NCI-H146 (cell line): ENCODE results near the gene USP50.
"Not testable (repeated sequence)": the region's sequence is repeated elsewhere in the genome, so short reads cannot be mapped to it uniquely, and the experiment has no call there.

ENCODE experiments used
- DNase-seq: peaks from one replicate; lab custom pipeline; 2025; lab: John Stamatoyannopoulos, UW

Gene USP50

DNA sequence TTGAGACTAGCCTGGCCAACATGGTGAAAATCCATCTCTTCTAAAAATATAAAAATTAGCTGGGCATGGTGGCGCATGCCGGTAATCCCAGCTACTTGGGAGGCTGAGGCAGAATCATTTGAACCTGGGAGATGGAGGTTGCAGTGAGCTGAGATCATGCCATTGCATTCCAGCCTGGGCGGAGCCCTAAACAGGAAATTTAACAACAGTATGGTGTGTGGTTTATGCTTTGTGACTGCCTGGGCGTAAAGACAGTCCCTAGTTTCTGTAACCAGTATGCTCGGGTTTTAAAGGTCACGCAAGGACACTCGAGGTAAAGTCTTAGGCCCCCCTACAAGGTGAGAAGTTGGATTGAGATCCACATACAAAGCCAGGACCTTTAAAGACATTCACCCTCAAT, 43.3 kb downstream of the USP50 start:
- DNase-seq, result no peak

DNA sequence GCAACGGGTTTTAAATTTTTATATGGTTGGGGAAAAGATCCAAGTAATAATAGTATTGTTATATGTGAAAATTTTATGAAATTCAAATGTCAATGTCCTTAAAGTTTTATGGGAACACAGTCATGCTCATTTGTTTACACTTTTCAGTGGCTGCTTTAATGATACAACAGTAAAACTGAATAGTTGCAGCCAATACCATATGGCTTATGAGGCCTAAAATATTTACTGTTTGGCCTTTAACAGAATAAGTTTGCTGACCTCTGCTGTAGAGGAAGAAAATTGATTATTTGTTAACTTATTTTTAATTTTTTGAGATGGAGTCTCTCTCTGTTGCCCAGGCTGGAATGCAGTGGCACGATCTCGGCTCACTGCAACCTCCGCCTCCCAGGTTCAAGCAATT, 44.7 kb downstream of the USP50 start:
- no peak for DNase-seq

DNA sequence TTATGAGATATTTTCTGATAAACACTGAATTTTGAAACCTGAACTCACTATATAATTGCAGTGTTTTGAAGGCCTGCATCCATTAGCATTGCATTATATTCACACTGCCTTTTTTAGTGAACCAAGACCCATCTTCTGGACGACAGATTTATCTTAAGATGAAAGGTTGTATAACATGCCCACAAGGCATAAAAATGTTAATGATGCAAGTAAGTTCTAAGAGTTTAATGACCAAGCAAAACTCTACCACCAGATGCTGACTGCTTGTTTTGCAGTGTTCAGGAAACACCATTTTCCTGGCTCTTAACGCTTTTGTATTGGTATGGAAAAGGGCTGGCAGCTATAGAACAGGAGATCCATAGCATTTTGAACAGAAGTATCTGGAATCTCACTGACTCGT, 46.1 kb downstream of the USP50 start:
- no peak for DNase-seq

DNA sequence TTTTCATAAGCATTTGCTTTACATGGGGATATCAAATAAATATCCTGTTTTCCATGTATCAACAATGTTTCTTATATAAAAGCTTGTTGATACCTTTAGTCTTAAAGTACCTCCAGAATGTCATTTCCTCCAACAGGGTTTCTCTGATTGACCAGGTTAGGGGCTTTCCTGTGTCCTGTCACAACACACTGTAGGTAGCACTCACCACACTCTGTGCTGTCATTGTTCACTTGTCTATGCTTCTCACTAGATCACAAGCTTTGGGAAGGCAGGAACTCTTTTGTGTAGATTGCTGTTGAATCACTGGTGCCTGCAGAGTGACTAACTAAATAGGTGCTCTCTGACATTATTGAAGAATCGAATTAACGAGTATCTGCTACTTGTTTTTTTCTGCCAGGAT, 49.8 kb downstream of the USP50 start:
- DNase-seq, result no peak

DNA sequence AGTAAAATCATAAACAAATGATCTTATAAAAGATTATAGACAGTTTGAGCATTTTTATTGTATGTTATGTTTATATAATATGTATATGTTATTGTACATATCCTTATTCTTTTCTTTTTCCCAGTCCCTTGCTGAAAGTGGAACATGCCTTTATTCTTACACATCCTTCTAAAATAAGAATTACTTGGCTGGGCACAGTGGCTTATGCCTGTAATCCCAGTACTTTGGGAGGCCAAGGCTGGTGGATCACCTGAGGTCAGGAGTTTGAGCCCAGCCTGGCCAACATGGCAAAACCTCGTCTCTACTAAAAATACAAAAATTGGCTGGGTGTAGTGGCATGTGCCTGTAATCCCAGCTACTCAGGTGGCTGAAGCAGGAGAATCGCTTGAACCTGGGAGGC, 51.9 kb downstream of the USP50 start:
- not testable (repeated sequence) for DNase-seq

DNA sequence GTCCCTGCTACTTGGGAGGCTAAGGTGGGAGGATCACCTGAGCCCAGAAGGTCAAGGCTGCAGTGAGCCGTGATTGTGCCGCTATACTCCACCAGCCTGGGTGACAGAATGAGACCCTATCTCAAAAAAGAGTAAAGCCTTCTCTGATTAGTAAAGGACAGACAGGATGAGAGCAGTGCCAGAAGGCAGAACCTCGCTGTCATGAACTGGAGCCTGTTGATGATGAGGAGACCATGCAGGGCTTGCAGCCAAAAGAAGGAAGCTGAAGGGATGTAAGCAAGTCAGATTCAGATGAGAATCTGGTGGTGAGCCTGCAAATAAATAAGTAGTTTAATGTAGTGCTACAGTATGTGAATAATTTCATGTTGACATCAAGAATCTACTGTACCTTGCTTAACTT, 52.8 kb downstream of the USP50 start:
- DNase-seq, result no peak

DNA sequence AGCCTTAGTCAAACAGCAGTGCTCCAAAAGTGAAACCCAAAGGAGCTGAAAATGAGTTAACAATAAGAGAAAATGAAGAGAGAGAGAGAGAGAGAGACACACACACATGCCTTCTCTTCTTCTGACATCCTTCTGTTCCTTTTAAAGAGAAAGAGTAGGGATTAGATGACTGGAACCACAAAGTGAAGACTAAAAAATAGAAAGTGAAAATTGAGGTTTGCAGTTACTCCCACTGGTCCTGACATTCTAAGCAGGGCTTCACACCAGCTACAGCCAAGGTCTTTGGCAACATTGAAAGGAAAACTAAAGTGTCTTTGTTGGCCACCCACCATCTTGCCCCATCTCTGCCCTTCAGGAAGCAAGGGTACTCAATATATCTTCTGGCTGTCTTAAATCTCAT, 59.2 kb downstream of the USP50 start:
- no peak for DNase-seq

DNA sequence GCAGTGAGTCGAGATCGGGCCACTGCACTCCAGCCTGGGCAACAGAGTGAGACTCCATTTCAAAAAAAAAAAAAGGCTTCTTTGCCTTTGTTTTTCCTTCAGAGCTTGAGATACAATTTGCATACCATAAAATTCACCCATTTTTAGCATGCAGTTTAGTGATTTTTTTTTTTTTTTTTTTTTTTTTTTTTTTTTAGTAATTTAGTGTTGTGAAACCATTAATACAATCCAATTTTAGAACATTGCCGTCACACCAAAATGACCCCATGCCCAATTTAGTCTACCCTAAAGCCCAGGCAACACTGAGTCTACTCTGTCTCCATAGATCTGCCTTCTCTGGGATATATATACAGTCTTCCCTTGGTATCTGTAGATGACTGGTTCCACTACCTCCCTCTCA, 61.1 kb downstream of the USP50 start:
- DNase-seq, result no peak

DNA sequence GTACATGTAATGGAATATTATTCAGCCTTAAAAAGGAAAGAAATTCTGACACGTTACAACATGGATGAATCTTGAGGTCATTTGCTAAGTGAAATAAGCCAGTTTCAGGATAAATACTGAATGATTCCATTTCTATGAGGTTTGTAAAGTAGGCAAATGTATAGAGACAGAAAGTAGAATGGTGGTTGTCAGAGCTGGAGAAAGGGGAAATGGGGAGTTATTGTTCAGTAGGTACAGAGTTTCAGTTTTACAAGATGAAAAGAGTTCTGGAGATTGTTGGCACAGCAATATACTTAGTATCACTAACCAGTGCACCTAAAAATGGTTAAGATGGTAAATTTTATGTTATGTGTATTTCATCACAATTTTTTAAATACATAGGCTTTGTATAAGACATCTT, 61.7 kb downstream of the USP50 start:
- no peak for DNase-seq

DNA sequence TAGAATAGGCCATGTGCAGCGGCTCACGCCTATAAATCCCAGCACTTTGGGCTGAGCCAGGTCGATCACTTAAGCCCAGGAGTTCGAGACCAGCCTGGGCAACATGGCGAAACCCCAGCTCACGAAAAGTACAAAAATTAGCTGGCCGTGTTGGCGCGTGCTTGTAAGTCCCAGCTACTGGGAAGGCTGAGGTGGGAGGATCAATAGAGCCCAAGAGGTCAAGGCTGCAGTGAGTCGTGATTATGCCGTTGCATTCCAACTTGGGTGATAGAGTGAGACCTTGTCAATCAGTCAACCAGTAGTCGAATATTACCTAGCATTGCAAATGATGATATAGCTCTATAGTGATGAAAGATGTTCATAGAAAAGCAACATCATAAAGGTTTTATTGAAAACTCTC, 70.3 kb downstream of the USP50 start:
- no peak for DNase-seq

DNA sequence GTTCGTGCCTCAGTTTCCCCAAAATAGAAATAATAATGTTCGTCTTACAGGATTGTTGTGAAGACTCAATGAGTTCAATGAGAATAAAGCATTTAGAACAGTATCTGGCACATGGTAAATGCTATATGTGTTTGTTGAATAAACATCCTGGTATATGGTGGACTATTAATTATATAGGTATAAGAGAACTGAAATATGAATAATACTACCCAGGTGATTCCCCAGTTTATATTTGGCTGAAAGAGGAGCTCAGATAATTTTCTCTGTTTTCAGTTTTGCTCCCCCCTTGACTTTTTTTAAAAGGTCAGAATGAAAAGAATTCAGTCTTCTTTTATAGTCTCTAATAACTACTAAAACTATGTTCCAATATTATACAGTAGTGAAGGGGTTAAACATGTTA, 75.4 kb downstream of the USP50 start:
- no peak for DNase-seq

DNA sequence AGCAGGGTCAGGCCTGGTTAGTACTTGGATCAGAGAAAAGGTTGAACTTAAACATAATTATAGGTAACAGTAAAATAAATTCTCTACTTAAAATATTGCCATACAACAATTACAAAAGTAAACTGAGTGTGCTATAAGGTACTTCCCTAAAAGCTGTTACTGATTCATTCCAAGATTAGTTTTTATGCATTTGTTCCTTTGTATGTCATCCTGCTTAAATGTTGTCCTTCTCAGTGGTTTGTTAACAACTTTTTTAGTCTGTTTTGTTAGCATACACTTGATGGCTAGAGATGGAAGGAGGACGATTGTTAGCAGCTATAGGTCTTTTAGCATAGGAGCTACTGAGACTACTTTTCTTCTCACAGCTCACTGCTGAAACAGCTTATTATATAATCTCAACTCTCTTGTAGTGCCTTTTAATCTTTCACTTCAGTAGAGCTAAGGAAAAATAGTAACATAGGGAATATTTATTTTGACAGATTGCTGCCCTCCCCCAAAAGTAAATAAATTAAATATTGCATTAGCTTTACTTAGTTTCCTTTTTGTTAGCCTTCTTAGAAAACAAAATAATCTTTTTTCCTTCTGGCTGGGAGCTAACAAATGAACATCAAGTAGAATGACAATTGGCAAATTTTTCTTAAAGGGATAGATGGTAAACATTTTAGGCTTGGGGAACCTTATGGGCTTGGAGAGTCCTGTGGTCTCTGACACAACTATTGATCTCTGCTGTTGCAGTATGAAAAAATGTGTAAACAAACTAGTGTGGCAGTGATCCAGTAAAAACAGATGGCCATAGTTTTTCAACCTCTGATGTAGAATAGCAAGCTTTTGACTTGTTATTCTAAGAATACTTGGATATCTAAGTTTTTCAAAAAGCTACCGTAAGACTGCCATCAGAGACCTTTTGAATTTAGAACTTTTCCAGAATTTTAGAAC, 82.8 kb downstream of the USP50 start:
- DNase-seq, result no peak

DNA sequence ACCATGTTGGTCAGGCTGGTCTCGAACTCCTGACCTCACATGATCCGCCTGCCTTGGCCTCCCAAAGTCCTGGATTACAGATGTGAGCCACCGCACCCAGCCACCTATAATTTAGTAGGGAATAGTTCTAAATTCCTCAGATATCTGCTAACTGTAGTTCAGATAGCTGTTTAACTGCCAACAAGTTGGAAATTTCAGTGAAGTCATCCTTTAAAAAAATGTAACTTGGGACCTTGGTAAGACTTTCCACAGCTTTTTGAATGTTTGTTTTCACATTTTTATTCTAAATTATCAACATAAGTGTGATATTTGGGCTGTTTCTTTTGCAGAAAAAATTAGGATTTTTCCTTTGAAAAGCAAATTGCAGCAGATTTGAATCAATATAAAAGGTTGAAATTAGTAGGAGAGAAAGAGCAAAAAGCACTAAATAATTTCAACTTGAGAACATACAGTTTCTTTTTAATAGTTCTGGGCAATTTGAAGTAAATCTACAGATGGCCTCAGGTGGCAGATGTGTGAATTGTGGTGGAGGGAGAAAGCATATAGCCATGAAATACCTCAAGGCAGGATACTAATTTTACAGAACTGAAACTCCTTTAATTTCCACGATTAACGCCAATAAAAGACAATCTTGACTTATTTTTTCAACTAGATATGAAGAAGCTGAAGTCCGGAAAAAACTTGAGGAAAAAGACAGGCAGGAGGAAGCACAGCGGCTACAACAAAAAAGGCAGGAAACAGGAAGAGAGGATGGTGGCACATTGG, 87.9 kb downstream of the USP50 start:
- no peak for DNase-seq

DNA sequence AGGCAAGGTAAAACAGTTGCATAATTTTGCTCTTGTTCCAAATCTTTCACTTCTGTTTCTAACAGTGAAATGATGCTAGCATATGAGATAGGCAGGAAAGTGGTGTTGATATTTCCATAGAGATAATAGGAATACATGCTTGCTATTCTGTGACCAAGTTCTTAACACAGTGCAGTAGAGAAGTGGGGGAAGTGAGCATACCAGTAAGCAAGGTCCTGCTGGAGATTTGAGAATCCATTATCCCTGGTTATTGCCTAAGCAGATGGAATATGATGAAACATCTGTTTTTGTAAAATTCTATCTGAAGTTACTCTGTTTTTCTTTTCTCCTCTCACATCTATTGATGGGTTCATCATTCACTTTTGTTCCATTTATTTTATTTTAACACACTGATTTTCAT, 93.5 kb downstream of the USP50 start:
- DNase-seq, result no peak
